Measurements from ENCODE around the gene C1orf50.

DNA sequence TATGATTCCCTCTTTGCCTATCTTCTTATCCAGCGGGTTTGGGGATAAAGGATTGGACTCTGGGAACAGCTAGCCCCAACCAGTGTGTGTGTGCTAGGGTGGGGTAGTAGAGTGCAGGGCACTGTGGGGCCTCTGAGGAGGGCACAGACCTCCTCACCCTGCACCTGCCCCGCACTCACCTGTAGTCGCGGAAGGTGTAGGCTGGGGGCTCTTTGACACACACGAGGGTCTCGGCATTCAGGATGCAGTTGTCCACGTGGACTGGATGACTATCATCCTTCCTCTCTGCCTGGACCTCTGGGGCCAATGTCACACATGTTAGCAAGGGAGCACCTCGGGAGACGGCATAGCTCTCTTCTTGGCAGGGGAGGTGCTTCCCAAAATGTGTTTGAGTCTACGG lies 19.0 kb upstream of the C1orf50 start:
- TF ChIP-seq, protein P1, sequence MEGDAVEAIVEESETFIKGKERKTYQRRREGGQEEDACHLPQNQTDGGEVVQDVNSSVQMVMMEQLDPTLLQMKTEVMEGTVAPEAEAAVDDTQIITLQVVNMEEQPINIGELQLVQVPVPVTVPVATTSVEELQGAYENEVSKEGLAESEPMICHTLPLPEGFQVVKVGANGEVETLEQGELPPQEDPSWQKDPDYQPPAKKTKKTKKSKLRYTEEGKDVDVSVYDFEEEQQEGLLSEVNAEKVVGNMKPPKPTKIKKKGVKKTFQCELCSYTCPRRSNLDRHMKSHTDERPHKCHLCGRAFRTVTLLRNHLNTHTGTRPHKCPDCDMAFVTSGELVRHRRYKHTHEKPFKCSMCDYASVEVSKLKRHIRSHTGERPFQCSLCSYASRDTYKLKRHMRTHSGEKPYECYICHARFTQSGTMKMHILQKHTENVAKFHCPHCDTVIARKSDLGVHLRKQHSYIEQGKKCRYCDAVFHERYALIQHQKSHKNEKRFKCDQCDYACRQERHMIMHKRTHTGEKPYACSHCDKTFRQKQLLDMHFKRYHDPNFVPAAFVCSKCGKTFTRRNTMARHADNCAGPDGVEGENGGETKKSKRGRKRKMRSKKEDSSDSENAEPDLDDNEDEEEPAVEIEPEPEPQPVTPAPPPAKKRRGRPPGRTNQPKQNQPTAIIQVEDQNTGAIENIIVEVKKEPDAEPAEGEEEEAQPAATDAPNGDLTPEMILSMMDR (IDR thresholded peaks at IDR 0.05 in 8 of 11, conservative IDR thresholded peaks at IDR 0.05 in 3 of 11), result no peak
- no peak for TF ChIP-seq POLR2A (IDR thresholded peaks at IDR 0.05)
